HepG2 (cell line): ENCODE measurements around the gene HOXD4. TPM values are rescaled to one million over a fixed set of nuclear protein-coding genes. Genes with fewer than 3 reads are reported as not detected.

ENCODE experiments used
- ATF7-NPFF ChIP-seq: sonication (generic); formaldehyde crosslinking; IDR thresholded peaks from 2 replicates; pipeline ENCODE4 v1.8.1; 2023; ENCODE audit warnings: mild to moderate bottlenecking, low read depth, missing genetic modification reagents, moderate library complexity
- GABPA ChIP-seq, 2 experiments: IDR thresholded peaks; 2 replicates each; pipeline ENCODE4 v1.6.1; 2011 to 2016; ENCODE audit warnings: low read depth in 2 of 2, low read length in 1 of 2, missing biosample characterization in 1 of 2, missing genetic modification characterization in 1 of 2
- MAZ ChIP-seq, 2 experiments: sonication (generic) in 1 of 2; formaldehyde crosslinking in 1 of 2; IDR thresholded peaks; 2 replicates each; pipeline versions ENCODE4 v1.5.0 to v1.6.1; 2012 to 2020; ENCODE audit warnings: low read depth in 2 of 2, mild to moderate bottlenecking in 2 of 2, borderline replicate concordance in 1 of 2, improper control_type of control experiment in 1 of 2, low read length in 1 of 2, missing genetic modification reagents in 1 of 2, moderate library complexity in 1 of 2
- PHF20 ChIP-seq: sonication (generic); formaldehyde crosslinking; IDR thresholded peaks from 2 replicates; pipeline ENCODE4 v1.5.0; 2020; ENCODE audit warnings: mild to moderate bottlenecking, missing genetic modification reagents
- POLR2G ChIP-seq: fragments of 200-400 bp; formaldehyde crosslinking; IDR thresholded peaks from 2 replicates; pipeline ENCODE4 v1.6.1; 2018; ENCODE audit warnings: mild to moderate bottlenecking, low read depth, low read length, moderate library complexity
- RXRB ChIP-seq: IDR thresholded peaks from 2 replicates; pipeline ENCODE4 v1.6.1; 2016; ENCODE audit warnings: borderline replicate concordance, missing genetic modification reagents, missing compliant biosample characterization
- SALL2 ChIP-seq: sonication (generic); formaldehyde crosslinking; IDR thresholded peaks from 2 replicates; pipeline ENCODE4 v1.8.1; 2023; ENCODE audit warnings: mild to moderate bottlenecking, missing genetic modification reagents, inconsistent platforms
- SMARCC2 ChIP-seq: fragments of 450-650 bp; IDR thresholded peaks from 2 replicates; pipeline ENCODE4 v1.6.1; 2017; ENCODE audit warnings: antibody characterized with exemption, mild to moderate bottlenecking
- TAF1 ChIP-seq: sonication (generic); formaldehyde crosslinking; IDR thresholded peaks from 2 replicates; pipeline ENCODE4 v1.4.0; 2020; ENCODE audit warnings: missing genetic modification reagents
- TEAD2 ChIP-seq: sonication (generic); formaldehyde crosslinking; IDR thresholded peaks from 2 replicates; pipeline ENCODE4 v1.9.0; 2021; ENCODE audit warnings: missing genetic modification reagents
- ZNF501 ChIP-seq: sonication (generic); formaldehyde crosslinking; IDR thresholded peaks from 2 replicates; pipeline ENCODE4 v1.5.1; 2020; ENCODE audit warnings: mild to moderate bottlenecking, moderate library complexity, missing genetic modification reagents
- polyA plus RNA-seq, 8 experiments: library from polyadenylated mRNA; depleted of rRNA in 3 of 8; stranded (reverse) in 7 of 8; unstranded in 1 of 8; fragments of >200 nt; fragmentation: Illumina TruSeq in 4 of 8; extraction: Trizol in 4 of 8; gene quantifications; 2 replicates each; pipeline versions ENCODE4 v1.2.1 to v1.2.3, GENCODE V29; 2011 to 2016; ENCODE audit warnings: low read depth in 4 of 8, missing spikeins in 1 of 8, mixed read lengths in 1 of 8; ENCODE audit not compliant: insufficient read depth in 1 of 8
- total RNA-seq, 5 experiments: library from RNA; depleted of rRNA; stranded (reverse); fragments of >200 nt; fragmentation: Illumina TruSeq; extraction: Trizol; gene quantifications; 2 replicates each; pipeline ENCODE4 v1.2.3, GENCODE V29; 2016; ENCODE audit warnings: low read depth in 1 of 5
- TF ChIP-seq, protein P1 (sequence below): sonication (generic); formaldehyde crosslinking; IDR thresholded peaks from 2 replicates; pipeline ENCODE4 v1.9.0; 2021; ENCODE audit warnings: missing genetic modification reagents, borderline replicate concordance
- TF ChIP-seq, protein P2 (sequence below): sonication (generic); formaldehyde crosslinking; IDR thresholded peaks from 2 replicates; pipeline ENCODE4 v1.4.0; 2020; ENCODE audit warnings: missing genetic modification reagents
- TF ChIP-seq, protein P3 (sequence below): sonication (generic); formaldehyde crosslinking; IDR thresholded peaks from 2 replicates; pipeline ENCODE4 v1.4.0; 2020; ENCODE audit warnings: missing genetic modification reagents
- TF ChIP-seq, protein P4 (sequence below): sonication (generic); formaldehyde crosslinking; IDR thresholded peaks from 2 replicates; pipeline ENCODE4 v1.5.0; 2020; ENCODE audit warnings: mild to moderate bottlenecking, missing genetic modification reagents, moderate library complexity
- TF ChIP-seq, protein P5 (sequence below): sonication (generic); formaldehyde crosslinking; IDR thresholded peaks from 2 replicates; pipeline ENCODE4 v1.4.0; 2020; ENCODE audit warnings: mild to moderate bottlenecking, missing genetic modification reagents
- TF ChIP-seq, protein P6 (sequence below): IDR thresholded peaks from 2 replicates; pipeline ENCODE4 v1.6.1; 2016; ENCODE audit warnings: missing compliant biosample characterization, missing genetic modification reagents, borderline replicate concordance

The HOXD4 gene
- total and polyA plus RNA-seq, 2 of the 13 experiments (the other 11 are each of a cell fraction or from before 2014, with no cell fraction given), result not detected

DNA sequence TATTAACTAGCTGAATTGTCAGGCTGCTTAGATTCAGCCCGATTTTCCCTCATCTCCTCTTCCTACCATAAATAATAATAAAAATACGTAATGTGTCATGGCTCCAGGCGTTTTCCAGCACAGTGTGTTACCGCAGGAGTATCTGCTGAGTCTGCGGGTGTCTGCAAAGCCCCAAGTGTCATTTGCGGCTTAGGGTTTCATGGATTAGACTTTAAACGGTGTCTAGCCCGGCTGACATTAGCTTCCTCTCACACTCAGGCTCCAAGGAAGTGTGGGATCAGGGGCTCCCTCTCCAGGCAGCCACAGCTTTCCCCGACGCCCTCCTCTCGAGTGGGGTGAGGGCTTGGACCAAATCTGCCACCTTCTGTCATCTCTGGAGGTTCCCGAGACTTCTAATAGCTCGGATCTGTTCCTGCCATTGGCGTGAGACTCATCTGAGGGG is 23.1 kb downstream of the HOXD4 start (continued):
- TF ChIP-seq, protein P1, sequence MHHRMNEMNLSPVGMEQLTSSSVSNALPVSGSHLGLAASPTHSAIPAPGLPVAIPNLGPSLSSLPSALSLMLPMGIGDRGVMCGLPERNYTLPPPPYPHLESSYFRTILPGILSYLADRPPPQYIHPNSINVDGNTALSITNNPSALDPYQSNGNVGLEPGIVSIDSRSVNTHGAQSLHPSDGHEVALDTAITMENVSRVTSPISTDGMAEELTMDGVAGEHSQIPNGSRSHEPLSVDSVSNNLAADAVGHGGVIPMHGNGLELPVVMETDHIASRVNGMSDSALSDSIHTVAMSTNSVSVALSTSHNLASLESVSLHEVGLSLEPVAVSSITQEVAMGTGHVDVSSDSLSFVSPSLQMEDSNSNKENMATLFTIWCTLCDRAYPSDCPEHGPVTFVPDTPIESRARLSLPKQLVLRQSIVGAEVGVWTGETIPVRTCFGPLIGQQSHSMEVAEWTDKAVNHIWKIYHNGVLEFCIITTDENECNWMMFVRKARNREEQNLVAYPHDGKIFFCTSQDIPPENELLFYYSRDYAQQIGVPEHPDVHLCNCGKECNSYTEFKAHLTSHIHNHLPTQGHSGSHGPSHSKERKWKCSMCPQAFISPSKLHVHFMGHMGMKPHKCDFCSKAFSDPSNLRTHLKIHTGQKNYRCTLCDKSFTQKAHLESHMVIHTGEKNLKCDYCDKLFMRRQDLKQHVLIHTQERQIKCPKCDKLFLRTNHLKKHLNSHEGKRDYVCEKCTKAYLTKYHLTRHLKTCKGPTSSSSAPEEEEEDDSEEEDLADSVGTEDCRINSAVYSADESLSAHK (CRISPR knock-in tag), result no peak
- TF ChIP-seq, protein P2, sequence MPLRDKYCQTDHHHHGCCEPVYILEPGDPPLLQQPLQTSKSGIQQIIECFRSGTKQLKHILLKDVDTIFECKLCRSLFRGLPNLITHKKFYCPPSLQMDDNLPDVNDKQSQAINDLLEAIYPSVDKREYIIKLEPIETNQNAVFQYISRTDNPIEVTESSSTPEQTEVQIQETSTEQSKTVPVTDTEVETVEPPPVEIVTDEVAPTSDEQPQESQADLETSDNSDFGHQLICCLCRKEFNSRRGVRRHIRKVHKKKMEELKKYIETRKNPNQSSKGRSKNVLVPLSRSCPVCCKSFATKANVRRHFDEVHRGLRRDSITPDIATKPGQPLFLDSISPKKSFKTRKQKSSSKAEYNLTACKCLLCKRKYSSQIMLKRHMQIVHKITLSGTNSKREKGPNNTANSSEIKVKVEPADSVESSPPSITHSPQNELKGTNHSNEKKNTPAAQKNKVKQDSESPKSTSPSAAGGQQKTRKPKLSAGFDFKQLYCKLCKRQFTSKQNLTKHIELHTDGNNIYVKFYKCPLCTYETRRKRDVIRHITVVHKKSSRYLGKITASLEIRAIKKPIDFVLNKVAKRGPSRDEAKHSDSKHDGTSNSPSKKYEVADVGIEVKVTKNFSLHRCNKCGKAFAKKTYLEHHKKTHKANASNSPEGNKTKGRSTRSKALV (CRISPR knock-in tag), result 0 out of 2 replicates have a peak, but pooled peaks have one; percentile 26
- TF ChIP-seq ATF7-NPFF (CRISPR knock-in tag), result no peak
- 0 out of 2 replicates have a peak, but pooled peaks have one; percentile 17 for TF ChIP-seq RXRB (CRISPR knock-in tag)
- TF ChIP-seq POLR2G, result peak; percentile 59; the same call in 1 of the 2 replicates
- no peak for TF ChIP-seq SMARCC2
- TF ChIP-seq ZNF501 (CRISPR knock-in tag), result 0 out of 2 replicates have a peak, but pooled peaks have one; percentile 18
- TF ChIP-seq MAZ (IDR thresholded peaks at IDR 0.05; ENCODE audit: borderline replicate concordance, low read depth, low read length), result no peak
- 0 out of 2 replicates have a peak, but pooled peaks have one; percentile 25 for TF ChIP-seq MAZ (CRISPR knock-in tag; IDR thresholded peaks at IDR 0.05; ENCODE audit: low read depth)
- 0 out of 2 replicates have a peak, but pooled peaks have one; percentile 23 for TF ChIP-seq SALL2 (CRISPR knock-in tag)
- TF ChIP-seq, protein P3, sequence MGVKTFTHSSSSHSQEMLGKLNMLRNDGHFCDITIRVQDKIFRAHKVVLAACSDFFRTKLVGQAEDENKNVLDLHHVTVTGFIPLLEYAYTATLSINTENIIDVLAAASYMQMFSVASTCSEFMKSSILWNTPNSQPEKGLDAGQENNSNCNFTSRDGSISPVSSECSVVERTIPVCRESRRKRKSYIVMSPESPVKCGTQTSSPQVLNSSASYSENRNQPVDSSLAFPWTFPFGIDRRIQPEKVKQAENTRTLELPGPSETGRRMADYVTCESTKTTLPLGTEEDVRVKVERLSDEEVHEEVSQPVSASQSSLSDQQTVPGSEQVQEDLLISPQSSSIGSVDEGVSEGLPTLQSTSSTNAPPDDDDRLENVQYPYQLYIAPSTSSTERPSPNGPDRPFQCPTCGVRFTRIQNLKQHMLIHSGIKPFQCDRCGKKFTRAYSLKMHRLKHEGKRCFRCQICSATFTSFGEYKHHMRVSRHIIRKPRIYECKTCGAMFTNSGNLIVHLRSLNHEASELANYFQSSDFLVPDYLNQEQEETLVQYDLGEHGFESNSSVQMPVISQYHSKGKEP (CRISPR knock-in tag), result no peak
- no peak for TF ChIP-seq TEAD2 (CRISPR knock-in tag)
- TF ChIP-seq, protein P4, sequence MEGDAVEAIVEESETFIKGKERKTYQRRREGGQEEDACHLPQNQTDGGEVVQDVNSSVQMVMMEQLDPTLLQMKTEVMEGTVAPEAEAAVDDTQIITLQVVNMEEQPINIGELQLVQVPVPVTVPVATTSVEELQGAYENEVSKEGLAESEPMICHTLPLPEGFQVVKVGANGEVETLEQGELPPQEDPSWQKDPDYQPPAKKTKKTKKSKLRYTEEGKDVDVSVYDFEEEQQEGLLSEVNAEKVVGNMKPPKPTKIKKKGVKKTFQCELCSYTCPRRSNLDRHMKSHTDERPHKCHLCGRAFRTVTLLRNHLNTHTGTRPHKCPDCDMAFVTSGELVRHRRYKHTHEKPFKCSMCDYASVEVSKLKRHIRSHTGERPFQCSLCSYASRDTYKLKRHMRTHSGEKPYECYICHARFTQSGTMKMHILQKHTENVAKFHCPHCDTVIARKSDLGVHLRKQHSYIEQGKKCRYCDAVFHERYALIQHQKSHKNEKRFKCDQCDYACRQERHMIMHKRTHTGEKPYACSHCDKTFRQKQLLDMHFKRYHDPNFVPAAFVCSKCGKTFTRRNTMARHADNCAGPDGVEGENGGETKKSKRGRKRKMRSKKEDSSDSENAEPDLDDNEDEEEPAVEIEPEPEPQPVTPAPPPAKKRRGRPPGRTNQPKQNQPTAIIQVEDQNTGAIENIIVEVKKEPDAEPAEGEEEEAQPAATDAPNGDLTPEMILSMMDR (CRISPR knock-in tag), result peak; percentile 38; the same call in 1 of the 2 replicates
- TF ChIP-seq, protein P5, sequence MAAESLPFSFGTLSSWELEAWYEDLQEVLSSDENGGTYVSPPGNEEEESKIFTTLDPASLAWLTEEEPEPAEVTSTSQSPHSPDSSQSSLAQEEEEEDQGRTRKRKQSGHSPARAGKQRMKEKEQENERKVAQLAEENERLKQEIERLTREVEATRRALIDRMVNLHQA (CRISPR knock-in tag), result no peak
- TF ChIP-seq TAF1 (CRISPR knock-in tag), result 0 out of 2 replicates have a peak, but pooled peaks have one; percentile 8
- TF ChIP-seq, protein P6, sequence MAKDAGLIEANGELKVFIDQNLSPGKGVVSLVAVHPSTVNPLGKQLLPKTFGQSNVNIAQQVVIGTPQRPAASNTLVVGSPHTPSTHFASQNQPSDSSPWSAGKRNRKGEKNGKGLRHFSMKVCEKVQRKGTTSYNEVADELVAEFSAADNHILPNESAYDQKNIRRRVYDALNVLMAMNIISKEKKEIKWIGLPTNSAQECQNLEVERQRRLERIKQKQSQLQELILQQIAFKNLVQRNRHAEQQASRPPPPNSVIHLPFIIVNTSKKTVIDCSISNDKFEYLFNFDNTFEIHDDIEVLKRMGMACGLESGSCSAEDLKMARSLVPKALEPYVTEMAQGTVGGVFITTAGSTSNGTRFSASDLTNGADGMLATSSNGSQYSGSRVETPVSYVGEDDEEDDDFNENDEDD (CRISPR knock-in tag), result no peak
- no peak for TF ChIP-seq PHF20 (CRISPR knock-in tag)
- no peak for TF ChIP-seq GABPA (IDR thresholded peaks at IDR 0.05; ENCODE audit: low read depth, low read length)
- 0 out of 2 replicates have a peak, but pooled peaks have one; percentile 22 for TF ChIP-seq GABPA (CRISPR knock-in tag; IDR thresholded peaks at IDR 0.05; ENCODE audit: low read depth)
